Measurements from ENCODE around the gene FAM120C.

The FAM120C gene

GRCh38 chrX:54134269-54134668 is 48.8 kb downstream of the FAM120C start:
- DNase-seq = no peak

GRCh38 chrX:54116391-54116790 is 66.7 kb downstream of the FAM120C start:
- no peak for DNase-seq

- no peak for DNase-seq
Measured at GRCh38 chrX:54093571-54093970, 89.5 kb downstream of the FAM120C start.

DNA sequence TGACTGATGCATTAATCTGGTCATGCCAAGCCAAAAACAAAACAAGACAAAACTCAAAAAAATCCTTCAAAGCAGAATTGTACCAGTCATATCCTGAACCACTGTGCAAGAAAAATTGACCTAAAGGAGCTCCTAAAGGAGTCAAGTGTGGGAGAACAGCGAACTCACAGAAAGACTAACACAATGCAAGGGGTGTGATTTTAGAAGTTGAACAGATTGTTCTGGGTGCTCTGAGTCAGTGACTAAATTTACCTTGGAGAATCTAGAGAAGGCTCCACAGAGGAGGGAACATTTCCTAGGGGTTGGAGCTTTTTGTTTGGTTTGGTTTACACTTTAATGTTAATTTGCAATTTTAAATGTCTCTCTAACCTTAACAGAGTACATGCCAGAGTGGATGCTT is 89.9 kb downstream of the FAM120C start:
- DNase-seq = no peak

GRCh38 chrX:54090880-54091279 is 92.2 kb downstream of the FAM120C start:
- no peak for DNase-seq

- DNase-seq = no peak
Measured at GRCh38 chrX:54089191-54089590, 93.9 kb downstream of the FAM120C start.

GRCh38 chrX:54087661-54088060 is 95.4 kb downstream of the FAM120C start:
- DNase-seq = no peak

- no peak for DNase-seq
Measured at GRCh38 chrX:54085666-54086065, 97.4 kb downstream of the FAM120C start.

DNA sequence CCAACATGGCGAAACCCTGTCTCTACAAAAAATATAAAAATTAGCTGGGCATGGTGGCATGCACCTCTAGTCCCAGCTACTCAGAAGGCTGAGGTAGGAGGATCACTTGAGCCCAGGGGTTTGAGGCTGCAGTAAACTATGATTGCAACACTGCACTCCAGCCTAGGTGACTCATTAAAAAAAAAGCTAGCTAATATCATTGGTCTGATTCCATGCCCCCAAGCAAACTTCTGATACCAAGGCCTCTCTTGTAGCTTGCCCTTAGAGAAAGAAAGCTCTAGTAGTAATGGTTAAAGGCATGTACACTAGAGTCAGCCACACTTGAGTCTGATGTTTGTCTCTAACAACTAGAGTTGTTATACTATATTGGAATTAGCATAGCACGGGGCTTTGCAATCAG is 106.2 kb downstream of the FAM120C start:
- DNase-seq = no peak

DNA sequence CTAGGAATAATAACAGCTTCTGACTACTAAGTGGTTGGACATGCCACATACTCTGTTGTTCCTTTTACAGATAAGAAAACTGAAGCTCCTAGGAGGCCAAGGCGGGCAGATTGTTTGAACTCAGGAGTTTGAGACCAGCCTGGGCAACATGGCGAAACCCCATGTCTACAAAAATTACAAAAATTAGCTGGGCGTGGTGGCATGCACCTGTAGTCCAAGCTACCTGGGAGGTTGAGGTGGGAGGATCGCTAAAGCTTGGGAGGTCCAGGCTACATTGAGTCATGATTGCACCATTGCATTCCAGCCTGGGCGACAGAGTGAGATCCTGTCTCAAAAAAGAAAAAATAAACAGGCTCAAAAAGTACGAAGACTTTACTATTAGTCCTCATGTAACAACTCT is 108.2 kb downstream of the FAM120C start:
- DNase-seq = no peak

- no peak for DNase-seq
Measured at GRCh38 chrX:54067766-54068165, 115.3 kb downstream of the FAM120C start.

DNA sequence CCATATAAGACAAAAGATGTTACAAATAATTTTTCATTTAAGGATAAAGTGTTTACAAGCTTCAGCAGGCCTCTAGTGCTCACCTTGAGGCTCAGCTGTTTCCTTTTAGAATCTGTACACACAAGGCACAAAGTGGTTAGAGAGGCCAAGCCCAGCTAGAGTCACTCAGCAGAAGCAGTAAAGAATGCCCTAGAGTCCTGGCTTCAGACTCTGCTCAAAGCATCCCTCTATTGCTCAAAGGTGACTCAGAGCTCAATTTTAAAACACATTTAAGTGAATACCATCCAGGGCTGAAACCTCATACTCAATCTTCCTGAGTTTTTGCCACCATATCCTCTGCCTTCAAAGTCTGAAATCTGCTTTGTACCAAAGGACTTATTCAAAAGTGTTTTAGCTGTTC is 116.2 kb downstream of the FAM120C start:
- DNase-seq = no peak

GRCh38 chrX:54064564-54064963 is 118.5 kb downstream of the FAM120C start:
- no peak for DNase-seq

DNA sequence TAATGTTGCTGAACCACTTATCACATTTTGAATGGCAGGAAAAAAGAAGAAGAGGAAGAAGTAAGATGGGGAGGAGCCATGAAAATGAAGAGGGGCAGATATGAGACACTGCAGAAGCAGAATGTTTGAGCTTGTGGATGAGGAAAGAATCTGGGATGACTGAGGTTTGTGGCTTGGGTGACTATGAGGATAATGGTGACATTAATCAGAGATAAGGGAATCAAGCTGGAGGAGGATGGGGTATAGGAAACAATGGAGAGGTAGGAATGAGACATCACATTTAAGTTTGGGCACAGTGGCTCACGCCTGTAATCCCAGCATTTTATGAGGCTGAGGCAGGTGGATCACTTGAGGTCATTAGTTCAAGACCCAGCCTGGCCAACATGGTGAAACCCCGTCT is 119.7 kb downstream of the FAM120C start:
- no peak for DNase-seq

- no peak for DNase-seq
Measured at GRCh38 chrX:54049801-54050200, 133.3 kb downstream of the FAM120C start.

DNA sequence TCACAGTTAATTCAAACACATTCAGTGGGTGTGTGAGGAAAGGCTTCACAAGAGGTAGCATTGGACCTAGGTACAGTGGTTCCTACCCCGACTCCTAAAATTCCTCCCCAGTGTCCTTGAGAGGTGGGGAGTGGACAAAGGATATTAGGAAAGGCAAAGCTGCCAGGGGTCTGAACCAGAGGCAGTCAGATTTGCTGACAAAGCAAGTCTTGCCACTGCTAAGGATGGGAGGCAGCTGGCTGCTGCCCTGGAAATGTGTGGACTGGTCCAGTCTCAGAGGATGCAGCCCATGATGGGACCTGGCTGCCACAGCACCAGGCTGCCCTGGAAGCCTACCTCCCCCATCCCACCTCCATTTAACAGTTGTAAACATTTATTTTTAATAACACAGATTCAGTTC is 134.6 kb downstream of the FAM120C start:
- DNase-seq = no peak

DNA sequence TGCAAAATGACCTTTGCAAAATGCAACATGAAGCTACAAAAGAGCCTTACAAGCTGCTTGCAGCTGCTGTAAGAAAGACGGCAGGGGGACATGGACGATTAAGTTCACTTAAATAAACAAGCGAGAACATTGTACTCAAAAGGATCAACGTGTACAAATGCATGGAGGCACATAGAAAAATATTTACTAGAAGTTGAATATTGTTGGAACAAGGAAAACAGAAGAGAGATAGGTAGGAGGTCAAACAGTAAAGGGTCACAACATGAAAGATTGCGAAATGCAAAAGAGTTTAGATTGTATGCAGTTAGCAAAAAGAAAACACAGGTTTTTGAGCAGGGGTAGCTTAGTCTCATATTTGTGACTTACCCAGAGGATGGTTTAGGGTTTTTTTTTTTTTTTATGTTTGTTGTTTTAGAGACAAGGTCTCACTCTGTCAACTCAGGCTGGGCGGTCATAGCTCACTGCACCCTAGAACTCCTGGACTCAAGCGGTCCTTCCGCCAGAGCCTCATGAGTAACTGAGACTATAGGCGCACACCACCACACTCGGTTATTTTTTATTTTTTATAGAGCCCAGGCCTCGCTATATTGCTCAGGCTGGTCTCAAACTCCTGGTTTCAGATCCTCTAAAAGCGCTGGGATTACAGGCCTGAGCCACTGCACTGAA is 137.4 kb downstream of the FAM120C start:
- peak; percentile 45 for DNase-seq

DNA sequence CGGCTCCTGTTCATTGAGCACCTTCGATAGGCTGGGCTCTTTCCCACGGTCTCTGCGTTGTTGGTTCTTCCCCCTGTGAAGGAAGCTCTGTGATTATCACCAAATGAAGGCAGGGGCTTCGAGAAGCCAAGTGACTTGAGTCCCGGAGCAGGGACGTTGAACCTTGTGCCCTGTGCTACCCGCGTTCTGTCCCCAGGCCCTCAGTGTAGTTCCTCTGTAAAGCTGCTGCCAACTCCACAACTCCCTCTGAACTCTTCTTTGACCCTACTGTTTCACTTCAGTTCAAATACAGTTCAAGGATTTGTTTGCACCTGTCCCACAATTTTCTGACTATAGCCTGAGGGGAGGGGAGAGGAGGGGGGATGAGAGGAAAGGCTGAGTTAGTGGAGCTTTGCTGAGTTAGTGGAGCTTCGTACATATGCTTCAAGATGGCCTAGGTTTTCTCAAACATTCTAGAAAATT is 138.1 kb downstream of the FAM120C start:
- no peak for DNase-seq

- DNase-seq = peak; percentile 92
Measured at GRCh38 chrX:54044126-54044876, 138.8 kb downstream of the FAM120C start, which contains the start of gene PHF8. Gene PHF8 (minus strand): TSS chrX:54044473. CDS start chrX:54042728, 1,745 bp downstream.

GRCh38 chrX:54043541-54044125 is 139.4 kb downstream of the FAM120C start:
- no peak for DNase-seq

- no peak for DNase-seq
Measured at GRCh38 chrX:54043056-54043455, 140.0 kb downstream of the FAM120C start.

- no peak for DNase-seq
Measured at GRCh38 chrX:54042609-54043021, 140.4 kb downstream of the FAM120C start.

DNA sequence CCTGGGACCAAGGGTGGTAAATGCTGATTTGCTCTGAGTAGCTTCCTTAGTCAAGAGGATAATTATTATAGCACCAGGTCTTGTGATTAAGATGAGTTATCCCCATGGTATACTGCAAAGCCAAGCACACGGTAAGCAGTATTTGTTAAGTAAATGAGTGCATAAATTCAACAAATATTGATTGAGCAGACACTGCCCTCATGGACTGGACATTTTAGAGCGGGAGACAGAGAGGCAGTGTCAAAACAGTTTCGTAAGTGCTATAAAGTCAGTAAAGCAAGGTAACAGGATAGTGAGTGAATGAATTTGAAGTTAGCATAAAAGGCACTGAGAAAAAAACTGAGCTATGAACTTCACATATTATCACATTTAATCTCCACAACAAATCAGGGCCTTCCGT is 152.7 kb downstream of the FAM120C start:
- DNase-seq = no peak

- peak; percentile 59 for DNase-seq
Measured at GRCh38 chrX:54029529-54030143, 153.4 kb downstream of the FAM120C start.
